Stimulated activated CD8-positive, alpha-beta memory T cell treated with anti-CD3 and anti-CD28 coated beads, Interleukin-4, amount 100 ng/mL, for 24 hours (primary cell): Measurements from ENCODE around the gene MAP3K1.
"Not testable (repeated sequence)": the region's sequence is repeated elsewhere in the genome, so short reads cannot be mapped to it uniquely, and the experiment has no call there.

Source experiments
- DNase-seq: peaks from one replicate; pipeline ENCODE4 v3.0.0-alpha.2; 2020; ENCODE audit warnings: low read depth

Gene MAP3K1

DNA sequence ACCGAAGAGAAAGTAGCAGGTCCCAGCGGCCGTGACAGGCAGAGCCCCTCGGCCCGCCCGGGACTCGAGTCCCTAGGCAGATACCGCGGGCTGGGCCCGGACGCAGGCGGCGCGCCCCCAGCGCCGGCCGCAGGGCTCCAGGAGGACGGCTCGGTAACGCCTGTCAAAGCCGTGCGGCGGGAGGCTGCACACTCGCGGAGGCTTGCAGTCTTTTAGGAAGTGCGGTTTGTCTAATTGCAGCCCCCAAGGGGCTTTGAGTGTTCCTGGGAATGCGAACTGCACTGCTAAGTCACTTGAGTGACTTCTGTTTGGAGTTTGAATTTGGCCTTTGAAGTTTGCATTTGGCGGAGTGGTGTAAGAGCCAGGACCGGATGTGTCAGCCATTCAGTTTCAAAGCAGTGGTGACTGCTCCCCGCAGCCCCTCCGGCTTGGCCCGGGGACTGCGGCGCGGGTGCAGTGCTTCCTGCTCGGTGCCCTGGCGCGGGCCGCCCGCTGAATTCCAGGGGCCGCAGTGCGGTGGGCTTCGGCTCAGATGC lies 1.3 kb downstream of the MAP3K1 start:
- peak; percentile 38 for DNase-seq

- no peak for DNase-seq
Observed at GRCh38 chr5:56817263-56818014, 2.1 kb downstream of the MAP3K1 start.

- DNase-seq = no peak
Observed at GRCh38 chr5:56818450-56819037, 3.2 kb downstream of the MAP3K1 start.

DNA sequence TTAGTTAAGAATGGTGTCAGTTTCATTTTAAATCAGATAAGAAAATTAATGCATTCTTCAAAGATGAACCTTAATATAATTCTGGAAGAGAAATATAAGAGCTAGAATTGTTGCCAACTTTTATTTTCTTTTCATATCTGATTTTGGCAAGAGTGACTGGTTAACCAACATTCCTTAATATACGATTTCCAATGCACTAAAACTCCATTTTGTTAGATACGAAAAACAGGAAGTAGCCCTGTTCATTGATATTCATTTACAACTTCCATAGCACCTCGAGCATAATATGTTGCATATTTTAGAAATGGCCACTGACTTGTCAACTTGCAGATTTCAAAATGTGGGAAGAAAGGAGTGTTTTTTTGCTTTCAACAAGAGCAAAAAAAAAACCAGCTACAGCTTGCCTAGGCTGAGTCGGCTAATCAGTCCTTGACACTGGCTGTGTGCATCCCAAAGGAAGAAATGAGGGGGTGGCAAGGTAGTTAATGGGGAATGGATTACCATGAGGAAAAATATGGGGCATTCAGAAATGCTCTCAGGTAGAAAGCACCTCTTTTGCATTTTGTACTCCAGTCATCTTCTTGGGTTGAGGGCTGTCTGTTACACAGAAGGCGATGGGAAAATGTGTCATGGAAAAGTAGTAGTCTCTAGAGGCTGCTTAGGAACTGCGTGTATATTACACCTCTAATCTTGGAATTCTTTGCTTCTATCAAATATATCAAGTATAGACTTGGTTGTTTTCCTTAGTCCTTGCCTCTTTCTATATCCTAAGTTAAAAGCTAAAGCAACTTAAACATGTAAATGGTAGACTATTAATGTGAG lies 3.9 kb downstream of the MAP3K1 start:
- no peak for DNase-seq

GRCh38 chr5:56821868-56822267 lies 6.5 kb downstream of the MAP3K1 start:
- not testable (repeated sequence) for DNase-seq

DNA sequence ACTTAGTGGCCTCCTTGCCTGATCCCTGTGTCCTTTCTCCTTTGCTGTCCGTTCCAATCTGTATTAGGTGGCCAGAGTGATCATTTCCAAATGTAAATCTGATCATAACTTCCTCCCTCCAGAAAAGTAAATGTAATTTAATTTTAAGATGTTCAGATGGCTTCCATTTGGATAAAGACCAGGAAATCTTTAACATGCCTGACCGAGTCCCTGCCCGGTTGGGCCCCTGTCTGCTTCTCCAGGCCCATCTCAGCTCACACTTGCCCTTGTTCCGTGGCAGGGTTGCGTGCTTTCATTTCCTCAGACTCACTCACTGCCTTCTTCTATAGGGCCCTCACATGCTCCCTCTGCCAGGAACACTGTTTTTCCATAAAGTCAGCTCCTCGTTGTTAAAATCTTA lies 7.6 kb downstream of the MAP3K1 start:
- DNase-seq = no peak

DNA sequence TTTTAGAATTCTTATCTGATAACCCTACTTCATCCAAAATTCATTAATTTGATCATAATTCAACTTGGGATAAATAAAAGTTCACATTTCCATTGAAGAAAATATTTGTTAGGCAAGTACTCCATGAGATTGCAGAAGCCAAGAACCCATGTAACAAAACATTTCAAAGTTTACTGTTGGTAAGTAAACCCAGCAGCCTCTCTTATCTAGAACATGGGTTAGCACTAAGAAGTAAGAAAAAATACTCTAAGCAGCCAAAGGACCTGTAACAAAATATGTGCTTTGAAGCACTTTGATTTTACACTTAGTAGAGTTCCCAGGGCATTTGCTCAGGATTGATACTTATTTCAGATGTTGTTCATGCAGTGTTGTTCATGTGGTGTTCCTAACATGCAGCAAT lies 8.7 kb downstream of the MAP3K1 start:
- no peak for DNase-seq

DNA sequence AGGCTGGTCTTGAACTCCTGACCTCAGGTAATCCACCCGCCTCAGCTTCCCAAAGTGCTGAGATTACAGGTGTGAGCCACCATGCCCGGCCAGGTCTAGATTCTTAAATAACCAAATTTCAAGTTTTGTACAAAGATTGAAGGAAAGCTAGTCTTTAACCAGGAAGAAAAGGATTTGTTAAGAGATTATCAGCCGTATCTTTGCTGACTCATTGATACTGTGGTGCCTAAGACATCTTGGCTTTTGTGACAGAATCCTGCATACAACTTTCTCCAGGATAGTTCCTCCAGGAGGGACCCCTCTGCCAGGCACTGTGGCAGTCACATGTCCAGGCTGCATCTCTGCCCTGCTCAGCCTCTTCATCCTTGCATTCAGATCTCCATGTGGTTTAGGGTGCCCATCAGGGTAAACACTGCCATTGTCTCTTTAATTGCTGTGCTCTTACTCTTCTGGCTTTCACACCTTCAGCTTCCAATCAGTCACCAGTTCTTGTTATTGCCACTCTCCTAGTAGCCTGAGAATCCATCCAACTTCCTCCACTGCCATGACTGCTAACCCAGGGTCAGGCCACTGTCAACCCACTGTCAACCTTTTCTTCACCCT lies 10.0 kb downstream of the MAP3K1 start:
- no peak for DNase-seq

GRCh38 chr5:56827049-56827448 lies 11.7 kb downstream of the MAP3K1 start:
- DNase-seq = no peak

GRCh38 chr5:56827924-56828323 lies 12.6 kb downstream of the MAP3K1 start:
- DNase-seq = no peak

DNA sequence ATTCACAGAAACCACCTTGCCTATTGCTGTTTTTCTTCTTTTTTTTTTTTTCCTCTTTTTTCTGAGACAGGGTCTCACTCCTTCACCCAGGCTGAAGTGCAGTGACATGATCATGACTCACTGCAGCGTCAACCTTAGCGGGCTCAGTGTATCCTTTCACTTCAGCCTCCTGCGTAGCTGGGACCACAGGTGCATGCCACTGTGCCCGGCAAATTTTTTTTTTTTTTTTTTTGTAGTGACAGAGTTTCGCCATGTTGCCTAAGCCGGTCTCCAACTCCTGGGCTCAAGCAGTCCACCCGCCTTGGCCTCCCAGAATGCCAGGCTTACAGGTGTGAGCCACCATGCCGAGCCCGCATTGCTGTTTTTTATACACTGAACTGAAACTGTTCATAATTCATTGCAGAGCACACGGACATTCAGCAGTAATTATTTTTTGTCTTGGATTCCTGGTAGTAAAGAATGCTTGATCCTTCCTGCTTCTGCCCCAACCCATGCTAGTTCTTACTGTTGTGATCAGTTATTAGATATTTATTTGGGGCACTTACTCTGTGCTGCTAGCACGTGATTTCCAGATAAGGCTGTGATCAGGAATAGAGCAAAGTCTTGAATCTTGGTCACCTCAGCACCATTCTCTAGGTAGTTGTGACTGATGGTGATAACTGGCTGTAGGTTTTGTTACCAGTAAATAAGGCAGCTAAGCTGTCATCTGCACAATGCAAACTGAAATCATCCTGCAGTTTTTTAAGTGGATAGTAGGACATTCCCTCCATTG lies 14.0 kb downstream of the MAP3K1 start:
- DNase-seq = peak; percentile 16

DNA sequence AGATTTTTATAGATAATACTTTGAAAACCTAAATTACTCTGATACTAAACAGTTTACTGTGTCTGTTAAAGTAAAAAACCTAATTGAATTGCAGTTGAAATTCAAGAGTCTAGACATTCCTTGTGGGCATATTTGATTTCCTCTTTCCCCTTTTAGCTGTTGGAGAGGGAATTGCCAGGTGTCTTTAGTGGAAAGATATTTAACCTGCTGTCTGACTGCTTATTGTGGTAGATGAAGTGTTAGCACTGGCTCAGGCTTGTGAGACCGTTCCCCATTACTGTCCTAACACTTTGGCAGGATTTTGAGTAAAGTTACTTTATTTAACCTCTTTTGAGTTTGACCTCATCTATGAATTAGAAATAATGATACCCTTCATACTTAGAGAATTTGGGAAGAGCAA lies 16.4 kb downstream of the MAP3K1 start:
- DNase-seq = no peak

DNA sequence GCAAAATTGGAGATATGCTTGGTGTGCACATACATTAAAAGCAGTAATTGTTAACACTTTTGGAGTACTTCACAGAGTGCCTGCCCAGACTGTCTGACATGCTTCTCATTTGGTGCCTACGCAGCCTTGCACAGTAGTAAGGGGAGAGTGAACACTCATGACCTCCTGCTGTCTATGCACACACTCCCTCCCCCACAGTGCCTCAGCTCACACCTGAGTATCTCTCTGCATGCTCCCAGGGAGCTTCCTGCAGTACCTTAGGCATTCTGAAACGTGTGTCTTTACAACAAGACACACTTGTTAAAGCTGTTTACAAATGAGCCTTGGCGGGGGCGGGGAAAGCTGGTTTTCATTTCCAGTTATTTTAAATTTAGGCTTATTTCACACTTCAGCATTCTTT lies 18.0 kb downstream of the MAP3K1 start:
- DNase-seq = no peak

DNA sequence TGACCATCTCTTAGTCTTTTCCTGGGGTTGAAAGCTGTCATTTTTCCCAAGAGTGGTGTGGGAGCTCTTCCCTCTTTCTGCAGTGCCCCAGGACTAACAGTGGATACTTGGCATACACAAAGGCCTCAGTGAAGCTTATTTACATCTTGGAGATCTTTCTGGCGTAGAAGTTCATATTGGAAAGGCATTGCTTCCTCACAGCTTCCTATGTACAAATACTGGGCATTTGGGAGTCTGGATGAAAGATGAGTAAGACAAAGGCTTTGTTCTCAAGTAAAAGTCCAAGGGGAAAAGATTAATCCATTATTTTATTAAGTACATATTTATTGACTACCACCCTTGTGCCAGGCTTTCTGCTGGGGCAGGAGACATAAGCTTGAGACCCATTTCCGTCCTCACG lies 22.0 kb downstream of the MAP3K1 start:
- no peak for DNase-seq

GRCh38 chr5:56837956-56838355 lies 22.6 kb downstream of the MAP3K1 start:
- no peak for DNase-seq

DNA sequence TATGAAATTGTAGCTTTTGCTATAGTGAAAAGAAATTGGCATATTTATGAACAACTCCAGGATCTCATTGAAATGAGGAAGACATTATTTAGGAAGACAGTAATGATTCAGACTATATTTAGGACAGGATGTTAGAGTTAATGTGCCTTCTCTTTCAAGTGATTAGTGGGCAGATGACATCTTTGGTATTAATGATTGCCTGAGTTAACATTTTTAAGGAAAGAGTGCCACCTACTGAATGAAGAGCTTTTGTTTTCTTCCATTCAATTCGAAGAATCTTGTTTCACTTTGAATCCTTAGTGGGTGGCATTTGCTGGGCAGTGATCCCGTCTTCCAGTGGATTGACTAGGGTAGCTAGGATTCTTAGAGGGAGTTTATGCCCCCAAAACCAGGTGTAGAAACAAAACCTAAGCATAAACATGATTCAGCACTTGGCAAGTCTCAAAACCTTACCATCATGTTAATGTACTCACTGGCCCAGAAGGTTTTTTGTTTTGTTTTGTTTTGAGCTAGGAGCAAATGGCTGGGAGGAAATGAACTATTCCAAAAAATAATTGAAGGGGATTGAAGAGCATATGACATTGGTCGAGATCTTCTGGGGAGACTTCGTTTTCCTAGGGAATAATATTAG lies 23.2 kb downstream of the MAP3K1 start:
- no peak for DNase-seq

DNA sequence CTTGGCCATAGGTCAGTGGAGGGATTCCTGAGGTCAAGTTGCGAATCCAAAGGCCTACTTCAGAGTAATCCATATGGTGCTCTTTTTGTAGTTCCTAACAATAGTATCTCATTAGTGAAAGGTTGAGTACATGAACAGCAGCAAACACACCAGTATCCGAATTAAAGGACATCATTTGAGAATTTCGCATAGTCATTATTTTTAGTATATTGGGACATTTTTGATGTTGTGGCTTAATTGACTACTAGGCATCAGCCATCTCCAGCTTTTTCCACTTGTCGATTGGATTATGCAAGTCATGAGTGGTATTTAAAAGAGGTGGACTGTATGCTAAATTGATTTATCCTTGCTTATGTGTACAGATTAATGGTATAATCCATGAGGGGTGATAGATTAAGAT lies 23.7 kb downstream of the MAP3K1 start:
- no peak for DNase-seq

DNA sequence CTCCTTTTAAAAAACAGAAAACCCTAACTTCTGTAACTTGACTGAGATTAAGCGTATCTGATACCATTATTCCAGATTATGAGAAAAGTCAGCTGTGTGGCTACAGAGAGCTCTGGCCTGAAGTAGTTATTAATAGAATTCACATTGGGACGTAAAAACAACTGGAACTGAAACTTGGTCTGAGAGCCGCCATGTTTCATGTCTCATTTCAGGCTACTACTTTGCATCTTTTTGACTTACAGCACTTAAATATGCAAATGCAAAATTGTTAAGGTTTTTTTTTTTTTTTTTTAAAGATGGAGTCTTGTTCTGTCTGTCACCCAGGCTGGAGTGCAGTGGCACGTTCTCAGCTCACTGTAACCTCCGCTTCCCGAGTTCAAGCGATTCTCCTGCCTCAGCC lies 25.2 kb downstream of the MAP3K1 start:
- no peak for DNase-seq

DNA sequence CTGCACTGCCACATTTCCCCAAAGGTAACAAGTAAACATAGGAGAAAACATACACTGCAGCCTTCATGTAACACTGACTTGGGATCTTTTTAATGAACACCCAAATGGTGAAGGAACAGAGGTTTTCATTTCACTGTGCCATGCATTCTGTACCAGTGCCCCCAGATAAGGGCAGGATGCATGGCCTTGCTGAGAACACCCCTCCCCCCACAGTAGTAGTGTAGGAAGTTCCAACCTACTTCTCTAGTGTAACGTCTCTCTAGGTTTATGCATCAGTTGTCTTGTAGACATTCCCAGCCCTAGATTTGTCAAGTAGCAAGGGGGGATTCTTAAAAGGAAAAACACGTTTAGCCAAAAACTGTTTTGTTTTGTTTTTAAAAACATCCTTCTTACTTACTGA lies 29.9 kb downstream of the MAP3K1 start:
- no peak for DNase-seq

- DNase-seq = no peak
Observed at GRCh38 chr5:56845904-56846480, 30.6 kb downstream of the MAP3K1 start.

DNA sequence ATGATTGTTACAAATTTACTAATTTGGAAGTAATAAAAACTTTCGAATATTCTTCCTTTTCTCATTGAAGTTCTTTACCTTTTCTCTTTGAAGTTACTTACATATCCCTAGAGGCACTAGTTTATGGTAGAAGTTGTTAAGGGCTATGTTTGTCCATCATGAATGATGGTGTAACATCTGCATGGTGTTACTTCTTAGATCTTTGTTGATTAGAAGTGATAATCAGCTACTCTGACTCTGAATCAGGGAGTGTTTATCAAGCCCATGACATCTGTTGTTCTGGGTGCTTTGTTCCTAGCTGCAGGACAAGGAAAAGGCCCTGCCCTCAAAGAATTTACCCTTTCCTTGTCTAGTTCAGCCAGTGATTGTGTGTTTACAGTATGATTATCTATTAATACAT lies 32.9 kb downstream of the MAP3K1 start:
- no peak for DNase-seq
